GM21619 (cell line): ENCODE measurements around the gene KCNK5.

Experiments
- ATAC-seq: cut with Tn5 transposase; IDR thresholded peaks from one replicate; pipeline ENCODE4 v1.9.1; 2021; ENCODE audit not compliant: unreplicated experiment

The KCNK5 gene

DNA sequence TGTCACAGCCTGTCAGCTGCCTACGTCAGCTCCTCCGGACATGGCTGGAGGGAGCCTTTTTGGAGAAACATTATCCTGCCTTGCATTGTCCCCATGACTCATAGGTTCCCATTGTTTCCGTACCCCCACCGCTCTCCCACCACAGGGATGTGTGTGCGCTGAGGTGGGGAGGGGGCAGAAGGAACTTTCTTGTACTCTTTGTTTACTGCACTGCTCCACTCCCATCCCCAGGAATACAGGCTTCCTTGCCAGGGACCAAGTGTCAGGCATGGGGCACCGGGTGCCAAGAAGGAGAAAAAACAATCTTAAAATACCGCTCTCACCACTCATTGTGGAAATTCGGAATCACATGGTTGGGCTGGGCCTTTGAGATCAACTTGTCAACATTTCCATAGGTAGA, 51.0 kb downstream of the KCNK5 start:
- no peak for ATAC-seq

DNA sequence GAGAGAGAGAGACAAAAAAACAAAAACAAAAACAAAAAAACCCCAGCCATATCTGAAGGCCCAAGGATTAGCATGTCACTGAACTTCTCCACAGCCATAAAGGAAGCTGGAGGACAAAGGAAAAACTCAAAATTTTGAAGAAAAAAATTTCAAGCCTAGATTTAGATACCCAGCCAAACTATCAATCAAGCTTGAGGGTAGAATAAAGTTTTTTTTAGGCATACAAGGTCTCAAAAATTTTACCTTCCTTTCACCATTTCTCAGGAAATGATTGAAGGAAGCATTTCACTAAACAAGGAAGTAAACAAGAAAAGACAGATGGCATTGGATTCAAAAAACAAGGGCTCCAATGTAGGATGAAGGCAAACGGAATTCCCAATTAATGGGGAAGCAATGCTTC, 52.1 kb downstream of the KCNK5 start:
- no peak for ATAC-seq

DNA sequence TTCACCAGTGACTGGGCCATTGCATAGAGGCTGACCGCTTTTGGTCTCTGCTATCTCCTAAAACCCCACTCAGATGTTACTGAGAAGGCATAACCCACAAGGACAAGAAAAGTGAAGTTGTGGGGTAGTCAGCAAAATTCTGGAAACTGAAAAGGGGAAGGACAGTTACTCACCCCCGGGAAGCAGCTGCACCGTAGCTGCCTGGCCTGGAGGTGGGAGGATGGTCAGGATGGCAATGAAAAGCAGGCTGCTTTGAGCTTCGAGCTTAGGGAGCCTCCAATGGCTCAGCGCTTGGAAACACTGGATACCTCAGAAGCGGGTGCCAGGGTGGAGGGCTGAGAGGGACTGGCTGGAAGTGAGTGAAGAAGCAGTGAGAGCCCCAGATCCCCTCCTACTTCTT, 56.0 kb downstream of the KCNK5 start:
- no peak for ATAC-seq

DNA sequence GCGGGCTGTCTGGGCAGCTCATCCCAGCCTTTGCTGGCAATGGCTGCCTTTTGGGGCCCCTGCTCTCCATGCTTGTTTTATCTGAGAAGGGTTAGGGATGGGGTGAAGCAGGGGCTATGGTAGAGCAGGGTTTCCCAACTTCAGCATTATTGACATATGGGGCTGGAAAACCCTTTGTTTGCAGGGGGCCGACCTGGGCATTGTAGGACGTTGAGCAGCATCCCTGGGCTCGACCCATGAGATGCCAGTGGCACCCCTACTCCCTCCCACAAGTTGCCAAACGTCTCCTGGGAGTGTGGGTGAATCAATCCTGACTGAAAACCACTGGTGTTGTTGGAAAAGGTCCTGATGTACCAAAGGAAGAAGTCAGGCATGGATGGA, 56.9 kb downstream of the KCNK5 start:
- ATAC-seq, result no peak

DNA sequence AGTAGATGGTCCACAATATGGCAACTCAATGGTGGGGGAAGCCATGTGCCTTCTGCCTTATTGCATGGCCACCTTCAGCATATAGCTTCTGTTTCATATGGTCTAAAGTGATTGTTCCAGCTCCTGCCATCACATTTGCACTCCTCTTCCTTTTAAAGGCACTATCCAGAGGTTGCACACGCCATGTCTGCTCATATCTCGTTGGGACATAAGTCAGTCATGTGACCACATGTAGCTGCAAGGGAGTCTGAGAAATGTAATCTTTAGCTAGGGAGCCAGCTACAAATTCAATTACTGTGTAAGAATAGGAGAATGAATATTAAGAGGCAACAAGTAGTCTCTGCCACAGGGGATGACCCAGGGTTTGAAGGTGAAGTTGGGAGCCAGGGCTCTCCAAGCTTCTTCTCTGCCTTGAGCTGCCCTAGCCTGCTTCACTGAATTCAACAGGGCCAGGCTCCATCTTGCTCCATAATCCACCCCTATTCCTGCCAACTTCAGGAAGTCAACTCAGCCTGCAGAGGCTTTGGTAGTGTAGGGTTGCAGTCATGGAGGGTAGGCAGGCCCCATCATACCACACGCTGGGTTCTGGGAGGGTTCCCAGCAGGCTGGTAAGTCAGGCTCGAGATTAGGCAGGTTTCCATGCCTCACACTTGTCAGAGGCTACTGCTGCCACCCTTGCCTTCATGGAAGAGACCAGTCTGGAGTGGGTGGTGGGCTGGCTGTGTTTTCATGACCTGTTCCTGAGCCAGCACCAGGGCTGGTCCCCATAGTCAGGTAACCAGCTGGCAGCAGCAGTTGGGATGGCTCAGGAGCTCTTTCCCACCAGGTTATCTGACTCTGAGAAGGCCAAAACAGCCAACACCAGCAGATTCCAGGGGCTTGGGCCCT, 57.5 kb downstream of the KCNK5 start:
- no peak for ATAC-seq

DNA sequence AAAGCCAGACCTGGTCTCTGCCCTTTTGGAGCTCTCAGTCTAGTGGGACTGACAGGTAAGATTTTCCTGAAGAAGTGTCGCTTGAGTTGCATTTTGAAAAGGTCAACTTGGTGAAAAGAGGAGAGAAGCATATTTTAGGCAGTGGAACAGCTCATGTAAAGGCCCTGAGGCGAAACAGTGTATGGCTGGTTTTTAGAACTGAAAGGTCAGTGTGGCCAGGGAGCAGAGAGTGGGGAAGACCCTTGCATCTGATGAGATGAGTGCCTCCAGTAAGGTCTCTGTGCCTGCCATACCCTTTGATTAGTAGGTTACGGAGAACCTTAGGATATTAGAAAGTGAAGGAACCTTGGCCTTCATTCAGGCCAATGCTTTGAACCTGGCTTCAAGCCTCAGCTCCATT, 58.4 kb downstream of the KCNK5 start:
- ATAC-seq, result no peak

DNA sequence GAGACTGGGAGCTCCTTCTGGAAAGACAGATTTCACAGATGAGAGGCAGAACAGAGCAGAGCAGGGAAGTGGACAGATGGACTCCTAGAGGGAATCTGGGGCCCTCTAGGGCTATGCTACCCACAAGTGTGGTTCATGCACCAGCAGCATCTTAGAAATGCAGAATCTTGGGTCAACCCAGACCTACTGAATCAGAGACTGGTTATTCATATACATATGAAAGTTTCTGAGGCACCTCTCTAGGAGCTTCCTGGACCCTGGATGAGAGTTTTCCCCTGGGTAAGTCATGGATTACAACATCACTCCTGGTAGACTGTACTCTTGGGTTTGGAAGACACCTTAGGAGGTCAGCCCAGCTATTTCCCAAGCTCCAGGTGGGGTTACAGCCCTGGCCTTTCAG, 58.9 kb downstream of the KCNK5 start:
- no peak for ATAC-seq

DNA sequence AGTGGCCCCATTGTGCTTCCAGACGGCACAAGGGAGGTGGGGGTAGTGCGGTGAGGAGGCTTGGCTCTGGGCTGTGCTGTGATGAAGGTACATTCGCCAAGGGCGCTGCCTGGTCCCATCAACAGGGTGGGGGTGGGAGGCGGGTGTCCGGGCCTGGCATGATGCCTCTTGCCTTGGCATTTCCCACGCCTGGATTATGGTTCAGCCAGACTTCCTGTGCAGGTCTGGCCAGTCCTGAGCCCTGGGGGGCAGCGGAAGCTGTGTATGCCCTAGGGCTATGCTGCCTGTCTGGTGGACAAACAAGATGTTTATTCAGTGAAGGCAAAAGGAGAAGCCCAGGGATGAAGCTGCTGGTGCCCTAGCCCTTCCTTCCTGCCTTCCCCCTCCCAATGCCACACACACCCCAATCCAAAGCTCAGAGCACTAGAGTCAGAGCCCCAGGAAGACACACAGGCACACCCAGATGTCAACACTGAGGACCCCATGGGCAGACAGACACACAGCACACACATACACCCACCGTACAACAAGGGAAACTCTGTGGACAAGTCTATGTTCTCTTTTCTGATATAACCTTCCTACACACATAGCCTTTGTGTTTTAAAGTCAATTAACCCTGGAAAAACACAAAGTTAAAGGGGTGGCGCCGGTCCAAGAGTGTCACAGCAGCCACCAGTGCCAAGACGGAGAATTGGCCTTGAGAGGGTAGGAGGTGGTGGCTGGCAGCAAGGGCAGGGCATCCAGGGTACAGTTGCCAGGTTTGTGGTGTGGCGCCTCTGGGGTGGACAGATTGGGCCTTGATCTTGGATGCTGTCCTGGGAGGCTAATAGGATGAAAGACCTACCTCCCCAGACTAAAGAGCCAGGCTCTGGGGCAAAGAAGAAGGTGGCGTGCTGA, 59.6 kb downstream of the KCNK5 start:
- no peak for ATAC-seq

DNA sequence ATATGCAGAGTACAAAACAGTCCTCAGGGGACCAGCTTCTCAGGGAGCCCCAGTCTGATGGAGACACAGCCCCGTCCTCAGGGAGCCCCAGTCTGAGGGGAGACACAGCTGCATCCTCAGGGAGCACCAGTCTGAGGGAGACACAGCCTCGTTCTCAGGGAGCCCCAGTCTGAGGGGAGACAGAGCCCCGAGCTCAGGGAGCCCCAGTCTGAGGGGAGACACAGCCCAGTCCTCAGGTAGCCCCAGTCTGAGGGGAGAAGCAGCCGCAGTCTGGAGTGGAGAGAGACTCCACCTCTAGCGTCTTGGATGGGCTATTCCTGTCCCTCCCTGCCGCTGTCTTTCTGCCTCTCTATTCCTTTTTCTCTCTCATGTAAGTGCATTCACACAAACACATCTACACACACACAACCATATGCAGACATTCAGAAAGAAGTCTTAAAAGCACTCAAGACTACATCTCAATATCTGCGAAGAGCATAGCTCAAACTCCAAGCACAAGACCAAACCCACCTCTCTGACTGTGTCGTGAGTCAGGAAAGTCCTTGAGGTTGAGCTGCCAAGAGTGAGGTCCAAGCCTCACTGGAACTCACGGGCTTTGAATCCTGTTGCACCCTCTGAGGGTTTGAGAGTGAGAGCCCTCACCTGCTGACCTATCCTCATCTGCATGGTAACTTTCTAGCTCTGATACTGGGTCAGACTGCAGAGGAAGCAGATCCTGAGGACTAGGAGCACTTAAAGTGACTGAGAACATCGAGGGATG, 61.2 kb downstream of the KCNK5 start:
- ATAC-seq, result no peak

DNA sequence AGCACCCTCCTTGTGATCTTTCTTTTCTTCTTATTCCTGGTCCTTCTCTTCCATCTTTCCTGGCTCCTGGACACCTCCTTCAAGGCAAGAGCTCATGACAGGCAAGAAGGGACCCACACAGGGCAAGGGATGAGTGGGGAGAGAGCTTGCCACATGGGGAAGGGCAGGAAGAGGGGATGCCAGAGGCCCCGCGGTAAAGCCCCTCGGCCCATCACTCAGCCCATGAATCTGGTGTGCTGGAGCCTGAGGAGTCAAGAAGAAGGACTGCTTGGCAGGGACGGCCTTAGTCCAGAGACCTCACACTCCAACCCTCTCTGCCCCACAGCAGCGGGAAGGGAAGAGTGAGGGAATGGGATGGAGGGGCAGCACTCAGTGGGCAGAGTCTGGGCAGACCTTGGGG, 62.0 kb downstream of the KCNK5 start:
- ATAC-seq, result no peak

DNA sequence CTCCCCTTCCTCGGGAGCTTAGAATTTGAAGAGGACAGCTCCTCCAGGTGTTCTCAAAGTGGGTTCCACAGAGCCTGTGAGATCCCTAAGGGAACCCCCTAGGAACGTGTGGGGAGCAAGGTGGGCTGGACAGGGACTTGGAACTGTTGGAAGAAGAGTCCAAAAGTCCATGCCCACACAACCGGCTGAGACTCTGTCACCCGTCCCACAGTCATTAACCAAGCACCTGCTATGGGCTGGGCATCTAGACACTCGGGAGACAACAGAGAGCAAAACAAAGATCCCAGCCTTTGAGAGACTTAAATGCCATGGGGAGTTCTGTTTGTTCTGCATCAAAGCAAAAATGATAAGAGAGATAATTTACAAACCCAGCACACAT, 62.4 kb downstream of the KCNK5 start:
- ATAC-seq, result no peak

DNA sequence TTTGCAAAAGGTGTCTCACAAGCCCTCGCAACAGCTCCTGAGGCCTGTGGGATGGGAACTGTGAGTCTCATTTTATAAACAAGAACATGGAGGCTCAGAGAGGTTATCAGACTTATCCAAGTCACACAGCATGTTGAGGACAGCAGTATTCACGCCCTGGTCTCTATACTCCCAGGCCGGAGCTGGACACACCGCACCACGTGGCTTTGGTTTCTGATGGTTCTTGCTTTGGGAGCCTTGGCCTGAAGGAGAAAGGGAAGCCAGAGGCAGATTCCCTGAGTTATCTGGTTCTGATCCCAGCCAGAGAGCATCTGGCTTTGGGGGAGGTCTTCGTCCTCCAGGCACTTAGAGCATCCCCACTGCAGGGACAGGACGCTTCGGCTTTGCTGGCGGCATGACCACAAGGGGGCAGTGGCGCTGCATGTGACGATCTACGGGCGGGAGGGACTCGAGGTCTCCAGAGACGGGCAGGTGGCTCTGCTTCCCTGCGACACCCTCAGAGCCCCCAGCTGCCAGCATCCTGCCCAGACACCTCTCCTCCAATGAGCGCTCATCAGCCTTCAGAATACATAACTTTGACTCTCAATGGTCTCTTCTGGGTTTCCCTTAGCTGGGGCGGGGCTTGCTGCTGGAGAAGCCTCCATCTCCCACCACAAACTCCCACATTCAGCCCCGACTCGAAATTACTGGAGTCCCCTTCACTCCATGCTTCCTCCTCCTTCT, 62.9 kb downstream of the KCNK5 start:
- peak; percentile 61 for ATAC-seq

DNA sequence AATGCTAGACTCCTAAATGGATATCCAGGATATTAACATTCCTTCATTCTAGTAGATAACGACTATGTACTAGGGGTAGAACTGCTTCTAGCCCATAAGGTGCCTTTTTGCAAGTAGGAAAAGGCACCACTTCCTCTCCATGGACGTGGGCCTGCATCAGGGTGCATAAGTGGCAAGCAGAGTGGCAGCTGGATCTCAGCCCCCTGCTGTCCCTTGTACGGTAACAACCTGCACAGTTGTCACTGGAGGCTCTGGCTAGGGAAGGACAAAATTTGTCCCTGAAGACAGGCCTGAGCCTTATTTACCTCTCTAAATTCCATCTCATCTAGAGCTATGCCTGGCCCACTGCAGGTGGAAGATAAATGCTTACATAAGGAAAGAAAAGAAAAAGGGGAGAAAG, 71.8 kb downstream of the KCNK5 start:
- no peak for ATAC-seq

DNA sequence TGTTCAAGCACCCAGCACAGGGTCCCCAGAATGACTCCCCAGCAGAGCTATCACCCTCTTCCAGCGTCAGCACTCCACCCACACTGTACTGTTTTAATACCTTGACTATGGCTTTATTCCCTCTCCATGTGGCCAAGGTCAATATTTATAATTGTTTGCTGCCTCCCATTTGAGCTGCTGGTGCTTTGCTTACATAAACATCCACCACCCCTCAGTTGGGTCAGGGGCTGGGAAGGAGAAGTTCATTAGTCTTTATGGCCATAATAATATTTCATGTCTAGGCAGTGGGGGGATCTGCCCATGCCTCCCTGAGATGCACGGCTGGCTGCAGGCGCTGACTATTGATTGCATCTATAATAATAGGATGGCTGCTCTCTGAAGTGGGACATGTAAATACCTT, 72.5 kb downstream of the KCNK5 start:
- ATAC-seq, result no peak

DNA sequence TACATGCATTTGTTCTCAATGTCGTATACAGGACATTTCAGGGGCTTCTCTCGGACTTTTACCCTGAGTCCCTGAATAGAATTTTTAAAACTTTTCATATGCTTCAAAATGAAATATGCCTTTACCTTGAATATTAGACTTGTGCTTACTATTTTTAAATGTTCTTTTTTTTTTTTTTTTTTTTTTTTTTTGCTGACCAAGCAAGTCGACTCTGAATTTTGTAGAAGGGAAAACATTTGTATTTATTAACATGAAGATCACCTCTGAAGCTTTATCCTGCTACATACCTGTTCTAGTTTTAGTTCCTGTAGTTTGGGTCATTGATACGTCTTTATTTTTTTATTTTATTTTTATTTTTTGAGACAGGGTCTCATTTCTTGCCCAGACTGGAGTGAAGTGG, 74.6 kb downstream of the KCNK5 start:
- no peak for ATAC-seq

DNA sequence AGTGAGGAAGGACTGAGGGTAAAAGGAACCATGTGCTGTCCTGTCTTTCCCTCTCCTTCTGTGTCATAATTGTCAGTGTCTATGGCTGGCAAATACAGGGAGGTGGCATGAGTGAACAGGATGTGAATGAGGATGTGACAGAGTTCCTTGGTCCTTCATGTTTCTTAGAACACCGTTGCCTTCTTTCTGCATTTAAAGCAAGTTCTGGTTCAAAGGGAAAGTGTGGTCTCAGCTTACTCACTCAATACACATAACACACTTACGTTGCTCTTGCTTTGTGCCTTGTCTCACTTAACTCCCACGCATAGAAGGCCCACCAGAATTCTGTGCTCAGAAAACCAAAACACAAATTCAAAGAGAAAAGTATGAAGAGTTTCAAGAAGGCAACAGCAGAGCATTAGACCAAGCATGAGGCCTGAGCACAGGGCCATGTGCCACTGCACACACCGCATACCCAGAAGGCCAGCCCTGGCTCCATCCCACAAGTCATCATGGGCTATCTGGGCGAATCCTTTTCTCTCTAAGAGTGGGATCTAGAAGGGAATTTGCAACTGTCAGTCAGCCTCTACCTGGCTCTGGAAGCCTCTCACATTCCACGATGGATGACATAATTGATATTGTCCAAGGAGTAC, 75.4 kb downstream of the KCNK5 start:
- no peak for ATAC-seq

DNA sequence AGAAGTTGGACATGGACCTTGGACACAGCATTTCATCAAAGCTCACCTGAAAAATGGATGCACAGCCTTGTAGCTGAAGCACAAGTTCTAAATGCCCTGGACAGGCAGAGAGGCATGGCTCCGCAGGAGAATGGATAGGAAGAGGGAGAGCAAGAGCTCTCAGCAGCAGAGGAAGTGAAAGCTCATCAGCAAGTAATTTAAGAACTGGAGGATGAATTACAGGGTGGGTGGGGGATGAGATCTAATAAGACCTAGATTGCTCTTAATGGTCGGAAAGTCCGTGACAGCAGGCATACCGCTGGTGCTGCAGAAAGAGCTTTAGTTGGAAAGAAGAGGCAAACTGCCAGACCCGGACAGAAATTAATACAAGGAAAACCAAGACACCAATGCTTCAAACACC, 77.0 kb downstream of the KCNK5 start:
- ATAC-seq, result no peak

DNA sequence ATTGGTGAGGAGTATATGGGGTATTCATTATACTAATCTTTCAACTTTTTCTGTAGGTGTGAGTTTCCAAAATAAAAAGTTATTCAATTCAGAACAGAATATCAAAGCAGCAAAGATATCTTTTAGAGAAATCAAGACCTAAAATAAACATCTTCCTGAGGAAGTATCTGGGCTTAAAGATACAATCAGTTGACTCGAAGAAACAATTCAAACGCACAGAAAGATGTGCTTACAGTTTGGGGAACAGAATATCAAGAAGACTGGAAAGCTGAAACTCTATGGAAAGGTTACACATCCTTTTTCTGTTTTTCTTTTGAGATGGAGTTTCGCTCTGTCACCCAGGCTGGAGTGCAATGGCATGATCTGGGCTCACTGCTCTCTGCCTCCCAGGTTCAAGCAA, 78.1 kb downstream of the KCNK5 start:
- no peak for ATAC-seq

DNA sequence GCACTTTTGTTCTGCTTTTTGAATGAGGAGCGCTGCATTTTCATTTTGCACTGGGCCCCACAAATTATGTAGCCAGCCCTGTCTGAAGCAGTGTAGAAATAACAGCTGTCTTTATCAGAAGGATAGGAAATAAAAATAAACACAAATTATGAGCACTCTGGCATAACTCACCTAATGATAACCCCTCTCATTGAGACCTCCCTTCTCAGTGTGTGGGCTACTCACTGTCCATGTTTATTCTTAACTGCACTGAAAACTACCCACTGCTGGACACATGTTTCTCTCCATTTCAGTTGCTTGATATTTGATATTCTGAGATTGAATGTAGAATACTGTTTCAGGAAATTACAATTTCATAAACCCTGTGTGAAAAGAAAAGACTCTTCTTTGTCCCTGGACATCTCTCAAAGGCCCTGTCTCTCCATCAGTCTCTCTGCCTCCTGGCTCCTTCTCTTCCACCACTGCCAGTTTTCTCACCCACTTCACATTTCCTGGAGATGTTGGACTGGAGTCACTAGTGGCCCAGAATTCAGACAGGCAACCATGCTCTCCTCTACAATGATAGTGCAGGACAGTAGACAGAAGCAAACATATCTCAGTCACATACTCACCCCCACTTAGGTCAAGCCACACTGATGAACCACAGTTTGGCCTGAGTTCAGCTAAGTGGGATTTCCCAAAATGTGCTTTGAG, 84.6 kb downstream of the KCNK5 start:
- ATAC-seq, result no peak
